ENCODE results near the gene GPX4. TPM values are rescaled to one million over a fixed set of nuclear protein-coding genes. Genes with fewer than 3 reads are reported as not detected.

The GPX4 gene
- total RNA-seq, 1 experiment from 2014 or later, result 251 TPM

DNA sequence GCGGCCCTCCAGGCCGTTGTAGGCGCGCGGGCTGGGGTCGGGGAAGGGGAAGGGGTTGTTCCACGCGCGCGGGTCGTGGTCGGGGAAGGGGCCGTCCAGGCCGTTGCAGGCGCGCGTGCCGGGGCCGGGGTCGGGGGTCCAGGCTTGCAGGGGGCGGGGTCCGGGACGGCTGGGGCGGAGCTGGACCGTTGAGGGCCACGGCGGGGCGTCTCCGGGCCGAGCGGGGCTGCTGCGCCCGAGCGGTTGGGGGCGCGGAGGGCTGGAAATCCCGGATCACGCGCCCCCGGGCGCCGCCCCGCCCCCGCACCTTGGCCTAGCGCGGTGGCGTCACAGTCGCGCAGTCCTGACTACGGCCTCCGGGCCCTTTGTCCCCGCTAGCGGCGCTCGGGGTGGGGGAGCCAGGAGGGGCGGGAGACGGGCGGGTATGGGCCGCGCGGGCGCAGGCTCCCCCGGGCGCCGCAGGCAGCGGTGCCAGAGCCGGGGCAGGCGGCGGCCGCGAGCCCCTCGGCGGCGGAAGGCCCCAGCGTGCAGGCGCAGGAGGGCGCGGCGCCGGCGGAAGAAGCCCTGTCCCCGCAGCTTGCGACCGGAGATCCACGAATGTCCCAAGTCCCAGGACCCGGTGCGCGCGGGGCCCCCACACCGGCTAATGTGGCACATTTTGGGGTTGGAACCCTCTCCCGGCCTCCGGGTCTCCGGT is 665 bp downstream of the GPX4 start:
- H3K9me3 Mint-ChIP-seq (ENCODE audit: low read depth, unreplicated experiment), result no peaks in the 10 kb centered on the region
- intact Hi-C loops (cut with micrococcal nuclease; ENCODE audit: unreplicated experiment), result loop anchor here (5.0 kb wide), 1 partner anchor 78 kb away; no protein-coding TSS in a partner anchor
- TF ChIP-seq, protein P1, sequence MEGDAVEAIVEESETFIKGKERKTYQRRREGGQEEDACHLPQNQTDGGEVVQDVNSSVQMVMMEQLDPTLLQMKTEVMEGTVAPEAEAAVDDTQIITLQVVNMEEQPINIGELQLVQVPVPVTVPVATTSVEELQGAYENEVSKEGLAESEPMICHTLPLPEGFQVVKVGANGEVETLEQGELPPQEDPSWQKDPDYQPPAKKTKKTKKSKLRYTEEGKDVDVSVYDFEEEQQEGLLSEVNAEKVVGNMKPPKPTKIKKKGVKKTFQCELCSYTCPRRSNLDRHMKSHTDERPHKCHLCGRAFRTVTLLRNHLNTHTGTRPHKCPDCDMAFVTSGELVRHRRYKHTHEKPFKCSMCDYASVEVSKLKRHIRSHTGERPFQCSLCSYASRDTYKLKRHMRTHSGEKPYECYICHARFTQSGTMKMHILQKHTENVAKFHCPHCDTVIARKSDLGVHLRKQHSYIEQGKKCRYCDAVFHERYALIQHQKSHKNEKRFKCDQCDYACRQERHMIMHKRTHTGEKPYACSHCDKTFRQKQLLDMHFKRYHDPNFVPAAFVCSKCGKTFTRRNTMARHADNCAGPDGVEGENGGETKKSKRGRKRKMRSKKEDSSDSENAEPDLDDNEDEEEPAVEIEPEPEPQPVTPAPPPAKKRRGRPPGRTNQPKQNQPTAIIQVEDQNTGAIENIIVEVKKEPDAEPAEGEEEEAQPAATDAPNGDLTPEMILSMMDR (IDR thresholded peaks at IDR 0.05; ENCODE audit: unreplicated experiment), result no peak
- no peaks in the 10 kb centered on the region for H3K27me3 Mint-ChIP-seq (ENCODE audit: unreplicated experiment)
- peaks cover 67% of the 10 kb centered on the region for H3K36me3 Mint-ChIP-seq (ENCODE audit: insufficient read depth, unreplicated experiment)
- H3K4me1 Mint-ChIP-seq (ENCODE audit: low read depth, unreplicated experiment), result no peaks in the 10 kb centered on the region
- CTCF ChIA-PET, result interaction anchor here (0.9 kb wide), 1 partner anchor 78 kb away, joined by 5 read pairs; the partner anchor contains the start of gene CNN2
- peak overlapping the region; percentile 50 for H3K4me3 Mint-ChIP-seq (ENCODE audit: low read depth, unreplicated experiment)
- no TSS peak for BruUV-seq (replicated peaks)
- H3K27ac Mint-ChIP-seq (ENCODE audit: unreplicated experiment), result no peak overlapping the region
- peak; percentile 78 for DNase-seq

DNA sequence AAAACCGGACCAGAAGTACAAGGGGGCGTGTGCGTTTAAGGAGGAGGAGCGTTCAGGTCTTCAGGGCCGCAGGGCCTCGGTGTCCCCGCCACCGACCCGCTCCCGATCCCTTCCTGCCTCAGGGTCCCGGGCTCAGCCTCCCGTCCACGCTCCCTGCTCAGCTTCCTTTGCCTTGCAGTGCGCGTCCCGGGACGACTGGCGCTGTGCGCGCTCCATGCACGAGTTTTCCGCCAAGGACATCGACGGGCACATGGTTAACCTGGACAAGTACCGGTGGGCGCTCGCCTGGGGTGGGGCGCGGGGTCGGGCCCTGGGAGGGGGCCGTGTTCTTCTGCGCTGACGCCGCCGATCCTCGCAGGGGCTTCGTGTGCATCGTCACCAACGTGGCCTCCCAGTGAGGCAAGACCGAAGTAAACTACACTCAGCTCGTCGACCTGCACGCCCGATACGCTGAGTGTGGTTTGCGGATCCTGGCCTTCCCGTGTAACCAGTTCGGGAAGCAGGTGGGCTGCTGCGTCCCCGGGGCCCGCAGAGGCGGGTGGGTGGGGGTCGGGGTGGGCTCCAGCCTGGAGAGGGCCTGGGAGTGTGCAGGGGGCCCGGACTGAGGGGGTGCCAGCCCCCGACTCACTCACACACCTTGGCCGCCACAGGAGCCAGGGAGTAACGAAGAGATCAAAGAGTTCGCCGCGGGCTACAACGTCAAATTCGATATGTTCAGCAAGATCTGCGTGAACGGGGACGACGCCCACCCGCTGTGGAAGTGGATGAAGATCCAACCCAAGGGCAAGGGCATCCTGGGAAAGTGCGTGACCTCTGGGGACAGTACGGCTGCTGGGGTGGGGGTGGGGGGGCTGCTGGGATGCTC is 1.4 kb downstream of the GPX4 start:
- no peaks in the 10 kb centered on the region for H3K27me3 Mint-ChIP-seq (ENCODE audit: unreplicated experiment)
- TF ChIP-seq, protein P1 (IDR thresholded peaks at IDR 0.05; ENCODE audit: unreplicated experiment), result no peak
- intact Hi-C loops (cut with micrococcal nuclease; ENCODE audit: unreplicated experiment), result no loop called here
- no TSS peak for BruUV-seq (replicated peaks)
- no peak for DNase-seq
- peak overlapping the region; percentile 50 for H3K4me3 Mint-ChIP-seq (ENCODE audit: low read depth, unreplicated experiment)
- no peaks in the 10 kb centered on the region for H3K9me3 Mint-ChIP-seq (ENCODE audit: low read depth, unreplicated experiment)
- no peak overlapping the region for H3K27ac Mint-ChIP-seq (ENCODE audit: unreplicated experiment)
- peaks cover 60% of the 10 kb centered on the region for H3K36me3 Mint-ChIP-seq (ENCODE audit: insufficient read depth, unreplicated experiment)
- no peaks in the 10 kb centered on the region for H3K4me1 Mint-ChIP-seq (ENCODE audit: low read depth, unreplicated experiment)
- CTCF ChIA-PET, result no interaction called here

DNA sequence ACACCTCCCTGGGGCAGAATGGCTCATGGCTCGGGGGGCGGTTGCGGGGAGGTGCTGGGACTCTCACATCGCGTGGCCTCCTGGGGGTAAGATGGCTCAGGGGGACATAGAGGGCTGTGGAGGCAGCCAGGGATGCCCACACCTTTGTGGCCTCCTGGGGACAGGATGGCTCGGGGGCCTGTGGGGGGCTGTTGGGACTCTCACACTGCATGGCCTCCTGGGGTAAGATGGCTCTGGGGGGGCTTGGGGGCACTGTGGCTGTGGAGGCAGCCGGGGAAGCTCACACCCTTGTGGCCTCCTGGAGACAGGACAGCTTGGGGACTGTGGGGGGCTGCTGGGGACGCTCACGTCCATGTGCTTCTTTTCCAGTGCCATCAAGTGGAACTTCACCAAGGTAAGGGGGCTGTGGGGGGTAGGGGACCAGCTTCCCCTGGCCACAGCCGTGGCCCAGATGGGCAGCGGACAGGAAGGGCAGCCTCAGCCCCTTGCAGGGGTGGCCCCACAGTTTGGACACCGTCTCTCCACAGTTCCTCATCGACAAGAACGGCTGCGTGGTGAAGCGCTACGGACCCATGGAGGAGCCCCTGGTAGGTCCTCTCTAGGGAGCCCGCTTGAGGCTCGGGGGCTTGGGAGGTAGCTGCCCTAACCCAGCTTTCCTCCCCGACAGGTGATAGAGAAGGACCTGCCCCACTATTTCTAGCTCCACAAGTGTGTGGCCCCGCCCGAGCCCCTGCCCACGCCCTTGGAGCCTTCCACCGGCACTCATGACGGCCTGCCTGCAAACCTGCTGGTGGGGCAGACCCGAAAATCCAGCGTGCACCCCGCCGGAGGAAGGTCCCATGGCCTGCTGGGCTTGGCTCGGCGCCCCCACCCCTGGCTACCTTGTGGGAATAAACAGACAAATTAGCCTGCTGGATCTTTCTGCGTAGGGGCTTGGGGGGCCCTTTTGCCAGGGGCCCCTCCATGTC is 2.4 kb downstream of the GPX4 start:
- DNase-seq, result no peak
- Mint-ChIP-seq H3K4me1 (ENCODE audit: low read depth, unreplicated experiment) (no peaks in the 10 kb centered on the region), H3K4me3 (ENCODE audit: low read depth, unreplicated experiment) (peak overlapping the region; percentile 50), H3K27ac (ENCODE audit: unreplicated experiment) (peak overlapping the region; percentile 50), H3K36me3 (ENCODE audit: insufficient read depth, unreplicated experiment) (peaks cover 62% of the 10 kb centered on the region), H3K9me3 (ENCODE audit: low read depth, unreplicated experiment) (no peaks in the 10 kb centered on the region), H3K27me3 (ENCODE audit: unreplicated experiment) (no peaks in the 10 kb centered on the region)
- intact Hi-C loops (cut with micrococcal nuclease; ENCODE audit: unreplicated experiment), result no loop called here
- TSS peak; percentile 72 for BruUV-seq (replicated peaks)
- TF ChIP-seq, protein P1 (IDR thresholded peaks at IDR 0.05; ENCODE audit: unreplicated experiment), result no peak
- CTCF ChIA-PET, result interaction anchor here (0.6 kb wide), 1 partner anchor 9 kb away, joined by 3 read pairs; no protein-coding TSS in a partner anchor
